ENCODE data around the gene ACP2.

ACP2 gene

GRCh38 chr11:47268448-47269001, 19.9 kb upstream of the ACP2 start:
- DNase-seq, result no peak

- no peak for DNase-seq
Observed at GRCh38 chr11:47267876-47268275, 19.3 kb upstream of the ACP2 start.

DNA sequence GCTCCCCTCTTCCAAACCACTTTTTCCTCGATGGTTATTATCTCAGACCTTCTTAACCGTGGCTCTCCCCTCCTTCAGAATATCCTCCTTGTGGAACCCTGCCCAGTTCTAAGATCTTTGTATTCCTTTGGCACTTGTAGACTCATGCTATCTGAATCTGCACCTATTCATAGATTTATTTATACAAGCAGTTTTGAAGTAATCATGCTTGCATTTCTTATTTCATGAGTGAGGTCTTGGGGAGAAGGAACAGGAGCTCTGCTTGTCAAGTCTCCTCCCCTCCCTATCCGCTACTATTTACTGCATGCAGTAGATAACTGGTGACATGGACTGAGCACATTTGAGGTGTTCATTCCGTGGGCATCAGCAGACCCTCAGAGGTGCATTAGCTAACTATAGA, 15.9 kb upstream of the ACP2 start:
- DNase-seq, result no peak

DNA sequence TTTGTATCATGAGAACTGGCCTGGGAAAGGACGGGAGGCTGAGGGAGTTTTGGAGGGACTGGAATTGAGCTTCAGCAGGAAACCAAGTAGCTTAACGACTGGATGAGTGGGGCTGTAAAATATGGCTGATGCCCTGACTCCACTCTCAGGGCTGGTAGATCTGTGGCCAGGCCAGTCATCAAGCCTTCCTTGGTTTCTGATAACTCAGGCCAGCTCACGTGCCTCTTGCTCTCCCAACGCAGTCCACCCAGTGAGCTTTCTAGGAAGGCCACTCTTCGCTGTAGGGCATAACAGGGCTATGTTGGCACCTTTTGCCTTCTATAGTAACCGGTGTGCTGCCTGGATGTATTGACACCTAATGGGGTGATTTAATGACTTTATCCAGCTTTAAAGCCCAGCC, 15.5 kb upstream of the ACP2 start:
- DNase-seq, result no peak

DNA sequence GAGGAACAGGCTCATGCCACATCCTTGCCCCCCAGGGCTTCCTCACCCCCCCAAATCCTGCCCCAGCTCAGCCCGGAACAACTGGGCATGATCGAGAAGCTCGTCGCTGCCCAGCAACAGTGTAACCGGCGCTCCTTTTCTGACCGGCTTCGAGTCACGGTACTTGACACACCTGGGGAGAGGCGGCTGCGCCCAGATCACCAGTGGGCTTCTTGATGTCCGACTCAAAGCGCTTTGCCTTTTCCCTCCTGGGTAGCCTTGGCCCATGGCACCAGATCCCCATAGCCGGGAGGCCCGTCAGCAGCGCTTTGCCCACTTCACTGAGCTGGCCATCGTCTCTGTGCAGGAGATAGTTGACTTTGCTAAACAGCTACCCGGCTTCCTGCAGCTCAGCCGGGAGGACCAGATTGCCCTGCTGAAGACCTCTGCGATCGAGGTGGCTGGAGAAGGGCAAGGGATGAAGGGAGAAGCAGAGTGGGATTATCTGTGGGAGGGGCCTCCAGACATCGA, 12.7 kb upstream of the ACP2 start:
- no peak for DNase-seq

GRCh38 chr11:47260366-47260765, 11.8 kb upstream of the ACP2 start:
- DNase-seq, result no peak

GRCh38 chr11:47259232-47259977, 10.8 kb upstream of the ACP2 start:
- peak; percentile 71 to 78 (median 74) for DNase-seq

DNA sequence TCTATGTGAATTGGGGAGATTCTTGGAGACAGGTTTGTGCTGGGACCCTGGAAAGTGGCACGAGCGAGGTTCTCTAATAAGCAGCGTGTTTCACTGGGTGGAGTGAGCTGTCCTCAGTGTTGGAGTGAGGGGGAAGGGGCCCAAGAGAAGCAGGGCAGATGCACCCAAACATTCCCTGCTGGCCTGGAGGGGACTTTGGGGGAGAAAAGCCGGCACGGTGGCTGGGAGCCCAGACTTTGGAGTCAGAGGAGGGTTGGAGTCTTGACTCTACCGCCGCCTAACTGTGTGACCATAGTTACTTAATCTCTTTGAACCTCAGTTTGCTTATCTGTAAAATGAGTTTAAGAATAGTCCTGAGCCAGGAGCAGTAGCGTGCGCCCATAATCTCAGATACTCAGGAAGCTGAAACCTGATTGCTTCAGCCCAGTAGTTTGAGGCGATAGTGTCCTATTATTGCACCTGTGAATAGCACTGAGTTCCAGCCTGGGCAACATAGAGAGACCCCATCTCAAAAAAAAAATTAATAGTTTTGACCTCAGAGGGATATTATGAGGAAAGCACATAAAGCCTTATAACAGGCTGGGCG, 9.8 kb upstream of the ACP2 start:
- no peak for DNase-seq

- DNase-seq, result peak; percentile 85 to 96 (median 87)
Observed at GRCh38 chr11:47257517-47258316, 9.1 kb upstream of the ACP2 start, which contains the start of gene NR1H3. Gene NR1H3 (plus strand): TSS chr11:47257996. CDS start chr11:47259217, 1,221 bp downstream.

DNA sequence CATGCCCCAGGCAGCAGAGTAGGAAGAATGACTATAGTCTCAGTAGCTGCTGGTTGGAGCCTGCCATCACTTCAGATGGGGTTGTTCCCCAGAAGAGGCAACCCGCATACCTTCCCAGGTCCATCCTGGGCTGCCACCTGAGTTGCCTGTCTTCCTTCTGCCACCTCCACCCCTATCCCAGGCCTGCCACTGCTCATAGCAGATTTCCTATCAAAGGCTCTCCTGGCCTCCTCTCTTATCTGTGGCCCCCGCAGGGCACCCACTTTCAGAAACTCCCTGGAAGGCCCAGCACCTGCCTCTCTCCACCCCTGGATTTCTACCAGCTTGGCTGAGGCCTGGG, 8.5 kb upstream of the ACP2 start:
- no peak for DNase-seq

DNA sequence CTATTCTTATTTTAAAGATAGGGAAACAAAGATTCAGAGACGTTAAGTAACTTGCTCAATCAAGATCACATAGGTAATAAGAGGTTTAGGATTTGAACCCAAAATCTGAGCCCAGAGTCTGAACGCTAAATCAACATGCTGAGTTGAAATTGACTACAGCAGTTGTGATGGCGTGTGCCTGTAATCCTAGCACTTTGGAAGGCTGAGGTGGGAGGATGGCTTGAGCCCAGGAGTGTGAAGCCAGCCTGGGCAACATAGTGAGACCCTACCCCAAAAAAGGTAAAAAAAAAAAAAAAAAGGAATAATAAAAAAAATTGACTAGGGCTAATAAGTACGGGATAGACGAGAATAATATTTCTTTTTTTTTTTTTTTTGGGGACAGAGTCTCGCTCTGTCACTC, 7.8 kb upstream of the ACP2 start:
- DNase-seq, result no peak

DNA sequence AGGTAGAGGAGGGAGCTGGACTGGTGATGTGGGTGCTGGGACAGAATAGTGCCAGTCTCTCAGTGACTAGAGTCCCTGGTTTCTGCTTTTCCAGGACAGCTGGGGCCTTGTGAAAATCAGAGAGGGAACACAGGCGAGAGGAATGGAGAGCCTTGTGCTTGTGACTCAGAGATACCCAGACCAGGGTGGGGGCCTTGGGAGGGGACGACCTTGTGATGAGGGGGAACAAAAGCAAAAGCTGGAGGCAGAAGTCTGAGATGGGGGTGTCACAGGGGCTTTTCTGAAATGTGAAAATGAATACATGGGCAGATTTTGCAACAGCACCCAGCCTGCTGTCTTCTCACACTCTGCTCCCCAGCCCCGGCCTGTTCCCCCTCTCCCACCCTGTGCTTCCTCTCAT, 5.8 kb upstream of the ACP2 start:
- DNase-seq, result peak; percentile 93 to 97 (median 96)

GRCh38 chr11:47253660-47254059, 5.0 kb upstream of the ACP2 start:
- no peak for DNase-seq

DNA sequence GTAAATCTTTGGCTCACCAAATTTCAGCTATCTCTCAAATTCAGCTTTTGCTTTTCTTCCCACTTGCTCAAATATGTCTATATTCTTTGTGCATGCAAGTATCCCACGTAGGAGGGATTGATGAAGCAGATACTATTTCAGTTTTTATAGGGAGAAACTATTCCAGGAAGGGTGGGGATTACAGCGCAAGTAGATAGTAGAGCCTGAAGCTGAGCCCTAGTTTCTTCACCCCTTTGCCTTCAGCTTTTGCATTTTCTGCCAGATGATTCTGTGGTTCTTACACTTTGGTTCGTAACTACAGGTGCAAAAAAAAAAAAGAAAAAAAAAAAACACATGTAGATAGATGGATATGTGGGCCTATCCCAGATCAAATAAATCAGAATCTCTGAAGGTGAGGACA, 3.1 kb upstream of the ACP2 start:
- DNase-seq, result no peak

- no peak for DNase-seq
Observed at GRCh38 chr11:47249378-47249715, 733 bp upstream of the ACP2 start.

GRCh38 chr11:47248304-47248663, 330 bp downstream of the ACP2 start:
- DNase-seq, result peak; percentile 46 to 50 (median 48)

GRCh38 chr11:47247502-47247901, 1.1 kb downstream of the ACP2 start:
- no peak for DNase-seq

DNA sequence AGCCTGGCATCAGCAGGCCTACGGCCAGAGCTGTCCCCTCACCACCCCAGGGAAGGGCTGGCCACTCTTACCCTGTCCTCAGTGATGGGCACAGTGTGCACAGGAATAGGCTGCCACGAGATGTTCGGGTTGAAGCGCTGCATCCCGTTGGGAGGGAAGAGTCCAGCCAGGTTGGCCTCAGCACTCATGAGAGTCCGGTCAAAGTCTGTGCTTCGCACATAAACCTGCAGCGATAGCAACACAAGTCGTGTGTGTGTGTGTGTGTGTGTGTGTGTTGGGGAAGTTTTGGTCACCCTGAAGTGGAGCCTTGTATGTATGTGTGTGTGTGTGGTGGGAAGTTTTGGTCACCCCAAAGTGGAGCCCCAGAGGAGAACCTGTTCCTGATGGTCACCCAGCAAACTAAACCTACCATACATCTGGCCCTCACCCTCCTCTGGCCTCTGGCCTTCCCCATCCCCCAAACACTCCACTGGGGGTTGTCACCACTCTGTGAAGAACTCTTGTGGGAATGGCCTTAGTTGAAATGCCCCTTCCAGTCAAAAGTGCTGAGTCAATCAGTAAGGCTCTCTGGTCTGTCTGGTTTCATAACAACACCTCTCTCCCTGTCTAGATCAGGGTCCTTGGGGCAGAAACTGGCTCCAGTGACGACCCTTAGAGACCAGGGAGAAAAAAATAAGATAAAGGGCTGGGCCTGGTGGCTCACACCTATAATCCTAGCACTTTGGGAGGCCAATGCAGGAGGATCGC, 2.8 kb downstream of the ACP2 start:
- peak in 1 of 3 donors; percentile 15 for DNase-seq

DNA sequence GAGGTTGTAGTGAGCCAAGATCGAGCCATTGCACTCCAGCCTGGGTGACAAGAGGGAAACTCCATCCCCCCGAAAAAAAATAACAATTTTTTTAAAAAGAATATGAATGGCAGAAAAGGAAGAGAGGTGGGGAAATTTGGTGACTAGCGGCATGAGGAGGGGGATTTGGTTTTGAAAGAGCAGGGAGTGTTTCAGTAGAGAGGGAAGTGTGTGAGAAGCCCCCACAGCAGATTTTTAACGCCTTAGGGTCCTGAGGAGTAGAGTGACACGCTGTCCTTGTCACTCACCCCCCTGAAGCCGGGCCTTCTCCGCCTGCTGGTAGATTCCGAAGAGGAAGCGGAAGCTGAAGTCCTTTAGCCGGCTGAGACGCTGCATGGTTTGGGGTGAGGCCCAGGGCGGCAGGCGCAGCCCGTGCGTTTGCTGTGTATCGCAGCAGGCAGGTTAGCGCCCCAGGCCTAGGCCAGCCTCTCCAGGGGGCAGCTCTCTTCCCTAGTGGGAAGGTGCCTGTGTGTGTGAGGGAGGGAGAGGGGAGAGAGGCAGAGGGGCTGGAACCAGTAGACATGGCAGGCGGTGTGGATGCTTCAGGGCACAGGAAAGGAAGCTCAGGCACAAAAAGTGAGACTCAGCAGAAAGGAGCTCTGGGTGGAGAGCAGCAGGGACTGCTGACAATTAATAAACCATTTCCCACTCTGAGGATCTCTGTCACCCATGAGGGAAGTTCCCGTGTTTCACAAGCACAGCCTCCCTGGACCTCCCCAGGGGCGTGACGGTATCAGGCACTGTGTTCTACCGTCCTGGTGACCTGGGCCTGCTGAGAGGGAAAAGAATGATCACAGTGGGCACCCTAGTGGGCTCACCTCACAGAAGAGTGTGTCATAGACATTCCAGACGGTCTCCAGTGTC, 3.9 kb downstream of the ACP2 start:
- DNase-seq, result peak; percentile 95 to 97 (median 97)

DNA sequence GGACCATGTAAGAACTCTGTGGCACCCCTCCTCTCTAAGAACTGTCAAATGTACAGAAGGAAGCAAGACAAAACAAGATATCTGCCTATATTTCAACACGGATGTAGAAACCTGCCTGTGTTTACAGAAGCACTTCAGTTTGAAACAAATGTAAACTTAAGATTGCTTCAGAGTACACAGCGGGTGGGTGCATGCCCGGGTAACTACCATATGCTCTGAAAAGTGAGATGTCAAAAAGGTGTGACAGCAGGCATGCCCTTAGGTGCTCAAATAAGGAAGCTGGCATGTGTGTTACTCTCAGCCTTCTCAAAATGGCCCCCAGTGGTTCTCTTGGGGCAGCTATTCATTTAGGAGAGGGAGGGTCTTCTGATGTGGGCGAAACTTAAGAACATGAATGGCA, 5.2 kb downstream of the ACP2 start:
- no peak for DNase-seq

DNA sequence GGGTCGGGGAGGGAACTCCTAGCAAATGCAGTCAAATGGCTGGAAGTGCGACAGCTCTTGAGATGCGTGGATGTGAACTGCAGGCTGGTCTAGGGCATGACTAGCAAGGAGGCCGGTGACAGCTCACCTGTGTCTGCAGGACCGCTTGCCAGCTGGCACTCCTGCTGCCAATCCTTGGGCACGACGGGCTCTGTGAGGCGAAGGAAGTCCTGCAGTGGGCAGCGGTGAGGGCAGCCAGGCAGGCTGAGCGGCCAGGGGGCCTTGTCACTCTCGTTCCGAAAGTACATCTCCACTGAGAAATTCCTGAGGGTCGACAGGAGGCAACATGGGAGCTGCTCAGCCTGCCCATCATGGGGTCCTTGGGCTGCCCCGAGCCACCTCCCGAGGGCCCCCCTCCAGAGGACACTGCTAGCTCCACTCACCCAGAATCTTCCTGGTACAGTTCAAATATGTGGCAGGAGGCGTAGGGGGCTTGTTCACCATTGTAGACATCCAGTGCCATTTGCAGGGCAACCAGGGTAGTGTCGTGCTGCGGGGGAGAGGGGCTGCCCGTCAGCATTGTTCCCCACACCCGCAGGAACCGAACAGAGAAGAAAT, 5.9 kb downstream of the ACP2 start:
- no peak for DNase-seq
